C4-2B (cell line): ENCODE data around the gene ZNF565.

Experiments
- CTCF ChIP-seq: fragments of 450-650 bp; conservative IDR thresholded peaks from 2 replicates; pipeline ENCODE4 v1.5.1; 2017; ENCODE audit warnings: mild to moderate bottlenecking
- ZFX ChIP-seq: fragments of 450-650 bp; IDR thresholded peaks from 2 replicates; pipeline ENCODE4 v1.6.1; 2017

- no peak for TF ChIP-seq CTCF
- no peak for TF ChIP-seq ZFX
Measured at GRCh38 chr19:36150586-36150985, 63.9 kb downstream of the ZNF565 start.
